ENCODE data around the gene GCGR.

GCGR gene

GRCh38 chr17:81812571-81813370 lies 8.8 kb downstream of the GCGR start:
- DNase-seq: no peak

GRCh38 chr17:81813371-81813684 lies 9.4 kb downstream of the GCGR start:
- DNase-seq: no peak

GRCh38 chr17:81813861-81814683 lies 10.1 kb downstream of the GCGR start:
- no peak for DNase-seq

- DNase-seq: no peak
Observed at GRCh38 chr17:81814748-81815645, 11.0 kb downstream of the GCGR start.

GRCh38 chr17:81815646-81815986 lies 11.7 kb downstream of the GCGR start:
- no peak for DNase-seq

- no peak for DNase-seq
Observed at GRCh38 chr17:81817758-81818147, 13.8 kb downstream of the GCGR start.

GRCh38 chr17:81819708-81820107 lies 15.8 kb downstream of the GCGR start:
- DNase-seq: no peak

GRCh38 chr17:81821147-81821546 lies 17.2 kb downstream of the GCGR start:
- no peak for DNase-seq

GRCh38 chr17:81821603-81822311 lies 17.8 kb downstream of the GCGR start:
- DNase-seq: peak; percentile 41

GRCh38 chr17:81822312-81822637 lies 18.3 kb downstream of the GCGR start:
- DNase-seq: no peak

GRCh38 chr17:81822996-81823819 lies 19.3 kb downstream of the GCGR start:
- no peak for DNase-seq

GRCh38 chr17:81823820-81824550 lies 20.0 kb downstream of the GCGR start:
- DNase-seq: no peak

GRCh38 chr17:81824595-81824994 lies 20.6 kb downstream of the GCGR start:
- DNase-seq: no peak

- DNase-seq: no peak
Observed at GRCh38 chr17:81825841-81826466, 22.0 kb downstream of the GCGR start.

GRCh38 chr17:81828656-81829055 lies 24.7 kb downstream of the GCGR start:
- DNase-seq: no peak

- DNase-seq: no peak
Observed at GRCh38 chr17:81829858-81830257, 25.9 kb downstream of the GCGR start.

- no peak for DNase-seq
Observed at GRCh38 chr17:81831563-81831956, 27.6 kb downstream of the GCGR start.

GRCh38 chr17:81831957-81832607 lies 28.1 kb downstream of the GCGR start:
- DNase-seq: peak; percentile 39

- DNase-seq: peak; percentile 24
Observed at GRCh38 chr17:81832608-81833159, 28.7 kb downstream of the GCGR start.

Data from HCEC 1CT (cell line).